ENCODE results near the gene ATP6V1B1. TPM values are rescaled to one million over a fixed set of nuclear protein-coding genes. Genes with fewer than 3 reads are reported as not detected.

Gene ATP6V1B1
- total and polyA plus RNA-seq, 2 of the 13 experiments (the other 11 are each of a cell fraction or from before 2014, with no cell fraction given), result 0.58 to 1.6 TPM

- TF ChIP-seq STAT6 (CRISPR knock-in tag; IDR thresholded peaks at IDR 0.05; ENCODE audit: borderline replicate concordance), result no peak
- TF ChIP-seq ZNF460 (CRISPR knock-in tag; IDR thresholded peaks at IDR 0.05; ENCODE audit: borderline replicate concordance), result no peak
- no peak for TF ChIP-seq TBP (CRISPR knock-in tag; IDR thresholded peaks at IDR 0.05)
- TF ChIP-seq CHD2 (IDR thresholded peaks at IDR 0.05; ENCODE audit: low read depth, low read length), result no peak
- TF ChIP-seq ASH2L (IDR thresholded peaks at IDR 0.05; ENCODE audit: insufficient read length, low read depth, low read length), result peak; percentile 13
- 0 out of 2 replicates have a peak, but pooled peaks have one; percentile 48 for TF ChIP-seq HDAC1 (CRISPR knock-in tag; IDR thresholded peaks at IDR 0.05)
- TF ChIP-seq CHD4 (IDR thresholded peaks at IDR 0.05; ENCODE audit: borderline replicate concordance, low read length), result no peak
- no peak for TF ChIP-seq ZNF234 (CRISPR knock-in tag; conservative IDR thresholded peaks at IDR 0.05)
- 0 out of 2 replicates have a peak, but pooled peaks have one; percentile 1 for TF ChIP-seq ZNF441 (CRISPR knock-in tag; IDR thresholded peaks at IDR 0.05; ENCODE audit: borderline replicate concordance)
- no peak for TF ChIP-seq AKNA (CRISPR knock-in tag; IDR thresholded peaks at IDR 0.05; ENCODE audit: borderline replicate concordance)
- TF ChIP-seq STAG1 (CRISPR knock-in tag; IDR thresholded peaks at IDR 0.05), result no peak
- TF ChIP-seq ZNF232 (CRISPR knock-in tag; IDR thresholded peaks at IDR 0.05; ENCODE audit: borderline replicate concordance), result no peak
- no peak for TF ChIP-seq AGO1 (IDR thresholded peaks at IDR 0.05; ENCODE audit: low read depth, low read length, poor library complexity, severe bottlenecking)
- TF ChIP-seq ZNF609 (CRISPR knock-in tag; IDR thresholded peaks at IDR 0.05; ENCODE audit: borderline replicate concordance), result no peak
- no peak for TF ChIP-seq ZNF18 (CRISPR knock-in tag; IDR thresholded peaks at IDR 0.05; ENCODE audit: insufficient replicate concordance)
Observed at GRCh38 chr2:70902067-70902442, 33.6 kb upstream of the ATP6V1B1 start (continued).

All from HepG2 (cell line).